HUES64 (cell line): ENCODE measurements around the gene DLG5.

Experiments used
- H3K27ac ChIP-seq: 2 replicates; pipeline ENCODE4 v1.7.0; 2013; ENCODE audit warnings: low read depth, low read length, inconsistent platforms
- H3K27me3 ChIP-seq: 2 replicates; pipeline ENCODE4 v1.6.1; 2013; ENCODE audit warnings: mild to moderate bottlenecking, low read length; ENCODE audit not compliant: insufficient read depth
- H3K36me3 ChIP-seq: 2 replicates; pipeline ENCODE4 v1.6.1; 2013; ENCODE audit warnings: mild to moderate bottlenecking, low read length; ENCODE audit not compliant: insufficient read depth
- H3K4me1 ChIP-seq: 2 replicates; pipeline ENCODE4 v1.6.1; 2013; ENCODE audit warnings: mild to moderate bottlenecking, low read length, moderate library complexity; ENCODE audit not compliant: insufficient read depth
- H3K4me3 ChIP-seq: 2 replicates; pipeline ENCODE4 v1.5.1; 2013; ENCODE audit warnings: mild to moderate bottlenecking, low read length, moderate library complexity
- H3K9ac ChIP-seq: 2 replicates; pipeline ENCODE4 v1.6.1; 2013; ENCODE audit warnings: mild to moderate bottlenecking, low read depth, low read length
- H3K9me3 ChIP-seq: 2 replicates; pipeline ENCODE4 v1.6.1; 2013; ENCODE audit warnings: low read depth, low read length; ENCODE audit not compliant: insufficient read depth
- WGBS: fragments of 150-250, 120-280 bp; methylation state at CpG from one replicate; pipeline ENCODE4 v1.1.7; 2013; ENCODE audit warnings: missing lambda C conversion rate; 5-methylcytosine and 5-hydroxymethylcytosine counted together

Gene DLG5

DNA sequence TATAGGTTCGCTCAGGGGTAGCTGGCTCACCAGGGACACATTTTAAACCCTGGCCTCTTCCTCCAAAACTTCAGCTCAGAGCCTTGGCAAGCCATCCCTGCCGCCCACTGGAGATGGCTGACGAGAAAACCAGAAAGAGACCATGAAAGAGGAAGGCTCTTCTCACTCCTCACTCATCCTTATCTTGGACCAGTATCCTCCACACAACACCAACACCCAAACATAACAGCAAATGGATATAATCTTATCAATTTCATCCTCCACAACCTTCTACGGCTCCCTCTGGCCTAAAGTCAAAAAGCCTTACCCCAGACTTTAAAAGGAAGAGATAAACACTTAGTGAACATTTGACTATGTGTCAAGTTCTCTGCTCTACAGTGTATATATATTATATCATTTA is 26.9 kb downstream of the DLG5 start:
- no peaks in the 10 kb centered on the region for H3K36me3 ChIP-seq
- H3K4me3 ChIP-seq, result no peak overlapping the region
- no peak overlapping the region for H3K9ac ChIP-seq
- no peaks in the 10 kb centered on the region for H3K9me3 ChIP-seq
- H3K27ac ChIP-seq, result no peak overlapping the region
- WGBS, result 85% methylated on average over 4 of the region's 4 CpGs
- peaks cover 19% of the 10 kb centered on the region for H3K4me1 ChIP-seq
- no peaks in the 10 kb centered on the region for H3K27me3 ChIP-seq

DNA sequence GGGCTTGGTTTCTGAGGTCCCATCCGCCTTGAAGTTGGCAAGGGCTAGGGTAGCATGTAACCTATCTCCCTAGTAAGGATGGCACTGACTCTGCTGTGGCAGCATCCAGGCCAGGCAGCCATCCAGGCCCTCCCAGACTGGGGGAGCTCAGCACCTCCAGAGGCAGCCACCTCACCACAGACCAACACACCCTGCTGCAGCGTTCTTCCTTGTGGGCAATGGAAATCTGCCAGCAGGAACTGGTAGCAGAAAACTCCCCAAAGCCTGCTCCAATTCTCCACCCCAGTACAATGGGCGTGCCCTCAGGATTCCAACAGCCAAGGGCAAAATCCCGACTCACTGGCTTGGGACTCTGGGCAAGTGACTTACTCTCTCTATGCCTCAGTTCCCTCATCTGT is 27.5 kb downstream of the DLG5 start:
- H3K36me3 ChIP-seq, result no peaks in the 10 kb centered on the region
- peaks cover 19% of the 10 kb centered on the region for H3K4me1 ChIP-seq
- no peak overlapping the region for H3K4me3 ChIP-seq
- H3K27me3 ChIP-seq, result no peaks in the 10 kb centered on the region
- 91% methylated on average over 4 of the region's 4 CpGs for WGBS
- no peak overlapping the region for H3K9ac ChIP-seq
- H3K27ac ChIP-seq, result no peak overlapping the region
- no peaks in the 10 kb centered on the region for H3K9me3 ChIP-seq

DNA sequence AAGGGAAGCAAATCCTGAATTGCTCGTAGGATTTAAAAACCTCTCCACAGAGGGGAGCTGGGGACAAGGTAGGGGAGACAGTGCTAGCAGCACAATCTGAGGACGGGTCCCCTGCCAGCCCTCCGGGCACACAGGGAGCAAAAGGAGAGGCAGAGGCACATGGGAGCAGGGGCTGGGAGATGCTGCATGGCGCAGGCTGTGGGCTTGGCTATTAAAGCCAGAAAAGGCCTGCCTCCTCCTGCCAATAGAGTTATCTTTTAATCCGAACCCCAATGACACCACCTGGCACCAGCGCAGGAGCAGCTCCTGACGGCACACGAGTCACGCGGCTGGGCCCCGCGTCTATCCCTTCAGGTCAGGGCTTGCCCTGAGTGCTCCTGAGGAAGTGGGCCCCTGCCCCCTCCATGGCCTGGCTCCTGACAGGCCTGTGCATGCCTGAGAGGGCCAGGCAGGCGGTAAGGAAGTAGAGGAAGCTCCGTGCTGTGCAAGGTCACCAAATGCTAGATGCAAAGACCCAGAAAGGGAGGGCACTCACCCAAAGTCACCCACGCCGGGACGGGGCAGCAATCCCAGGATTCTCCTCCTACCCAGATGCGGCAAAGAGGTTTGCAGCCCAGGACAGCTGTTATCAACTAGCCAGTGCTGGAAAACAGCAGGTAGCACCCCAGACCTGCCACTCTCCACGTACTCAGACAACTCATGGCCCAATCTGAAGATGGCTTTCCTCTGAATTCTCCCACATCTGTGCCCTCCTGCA is 28.1 kb downstream of the DLG5 start:
- Histone ChIP-seq H3K9ac (no peak overlapping the region), H3K4me3 (no peak overlapping the region)

DNA sequence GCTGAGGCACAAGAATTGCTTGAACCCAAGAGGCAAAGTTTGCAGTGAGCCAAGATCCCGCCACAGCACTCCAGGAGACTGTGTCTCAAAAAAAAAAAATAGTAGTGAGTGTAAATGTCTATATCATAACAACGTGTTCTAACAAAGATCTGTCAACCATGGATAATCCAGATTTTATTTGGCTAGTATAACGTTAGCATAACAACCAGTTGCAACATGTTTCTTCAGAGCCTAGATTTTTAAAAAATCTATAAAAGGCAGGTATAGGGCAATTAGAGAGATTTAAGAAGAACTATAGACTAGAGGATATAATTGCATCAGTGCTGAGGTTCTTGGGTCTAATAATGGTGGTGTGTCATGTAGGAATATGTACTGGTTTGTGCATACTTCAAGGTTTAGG is 30.5 kb downstream of the DLG5 start:
- WGBS, result 100% methylated on average over 2 of the region's 3 CpGs

More for the DNA sequence above, 28.1 kb downstream of the DLG5 start:
- WGBS, result 74% methylated on average over 19 of the region's 19 CpGs
- peaks cover 19% of the 10 kb centered on the region for H3K4me1 ChIP-seq
- H3K27me3 ChIP-seq, result no peaks in the 10 kb centered on the region
- no peaks in the 10 kb centered on the region for H3K9me3 ChIP-seq
- no peaks in the 10 kb centered on the region for H3K36me3 ChIP-seq
- H3K27ac ChIP-seq, result no peak overlapping the region; the same call in 1 of the 2 replicates

DNA sequence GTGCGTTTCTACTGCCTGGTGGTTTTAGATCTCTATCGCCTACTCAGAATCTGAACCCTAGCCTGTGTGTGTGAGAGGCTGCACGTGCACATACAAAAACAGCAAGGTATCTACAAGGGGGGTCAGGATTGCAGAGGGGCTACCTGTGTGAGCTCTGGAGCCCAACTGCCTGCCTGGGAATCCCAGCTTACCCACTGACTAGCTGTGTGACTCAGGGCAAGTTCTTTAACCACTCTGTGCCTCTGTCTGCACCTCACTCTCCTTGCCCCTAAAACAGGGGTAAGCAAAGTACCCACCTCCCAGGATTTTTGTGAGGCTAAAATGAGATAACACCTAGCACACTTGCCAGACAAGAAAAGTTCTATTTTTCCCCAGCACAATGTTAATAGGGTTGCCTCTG is 32.5 kb downstream of the DLG5 start:
- H3K36me3 ChIP-seq, result no peaks in the 10 kb centered on the region
- peaks cover 32% of the 10 kb centered on the region for H3K4me1 ChIP-seq
- H3K4me3 ChIP-seq, result no peak overlapping the region
- no peaks in the 10 kb centered on the region for H3K9me3 ChIP-seq
- no peak overlapping the region for H3K9ac ChIP-seq
- no peaks in the 10 kb centered on the region for H3K27me3 ChIP-seq
- WGBS, result 60% methylated on average over 3 of the region's 3 CpGs
- H3K27ac ChIP-seq, result no peak overlapping the region

More for the DNA sequence above, 30.5 kb downstream of the DLG5 start:
- H3K27me3 ChIP-seq, result no peaks in the 10 kb centered on the region
- no peaks in the 10 kb centered on the region for H3K9me3 ChIP-seq
- peaks cover 24% of the 10 kb centered on the region for H3K4me1 ChIP-seq
- H3K9ac ChIP-seq, result no peak overlapping the region
- H3K36me3 ChIP-seq, result no peaks in the 10 kb centered on the region
- no peak overlapping the region for H3K27ac ChIP-seq
- H3K4me3 ChIP-seq, result no peak overlapping the region

DNA sequence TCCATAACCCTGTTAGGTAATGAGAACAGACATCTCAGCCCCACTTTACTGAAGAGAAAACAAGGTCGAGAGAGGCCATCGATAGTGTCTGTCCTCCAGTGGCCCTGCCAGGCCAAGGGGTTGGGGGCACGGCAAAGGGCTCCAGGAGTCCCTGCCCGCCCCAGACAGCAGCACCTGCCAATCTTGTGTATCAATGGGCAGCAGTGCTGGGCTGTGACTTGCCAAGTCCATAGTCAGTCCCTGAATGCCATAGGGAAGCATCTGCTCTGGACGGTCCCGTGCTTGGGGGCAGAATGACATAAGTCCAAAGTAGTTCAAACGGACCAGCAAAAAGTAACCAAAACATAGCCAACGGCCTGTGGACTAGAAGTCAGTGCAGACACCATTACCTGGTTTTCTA is 33.2 kb downstream of the DLG5 start:
- Histone ChIP-seq H3K27ac (no peak overlapping the region), H3K27me3 (no peaks in the 10 kb centered on the region), H3K4me1 (peaks cover 33% of the 10 kb centered on the region), H3K4me3 (no peak overlapping the region), H3K9me3 (no peaks in the 10 kb centered on the region), H3K9ac (no peak overlapping the region), H3K36me3 (no peaks in the 10 kb centered on the region)
- 92% methylated on average over 8 of the region's 8 CpGs for WGBS

DNA sequence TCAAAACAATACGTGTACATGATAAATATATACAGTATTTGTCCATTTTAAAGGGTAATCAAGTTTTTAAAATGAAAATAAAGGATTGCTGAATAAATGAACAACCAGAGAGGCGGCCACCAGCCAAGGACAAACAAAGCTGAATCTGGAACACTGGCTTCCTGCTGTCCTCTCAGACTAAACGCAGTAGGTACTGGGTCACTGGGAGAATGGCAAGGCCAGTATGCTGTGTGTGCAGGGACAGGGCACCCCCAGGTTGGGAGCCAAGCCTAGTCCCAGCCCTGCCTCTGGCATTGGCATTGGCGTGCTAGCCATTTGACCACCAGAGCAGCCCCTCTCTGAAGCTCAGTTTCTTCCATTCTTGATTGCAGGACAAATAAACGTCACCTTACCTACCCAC is 33.8 kb downstream of the DLG5 start:
- no peak overlapping the region for H3K4me3 ChIP-seq
- no peaks in the 10 kb centered on the region for H3K9me3 ChIP-seq
- no peak overlapping the region; the same call in 1 of the 2 replicates for H3K27ac ChIP-seq
- no peaks in the 10 kb centered on the region for H3K36me3 ChIP-seq
- H3K27me3 ChIP-seq, result no peaks in the 10 kb centered on the region
- H3K9ac ChIP-seq, result no peak overlapping the region
- peaks cover 35% of the 10 kb centered on the region for H3K4me1 ChIP-seq
- WGBS, result 94% methylated on average over 4 of the region's 5 CpGs

DNA sequence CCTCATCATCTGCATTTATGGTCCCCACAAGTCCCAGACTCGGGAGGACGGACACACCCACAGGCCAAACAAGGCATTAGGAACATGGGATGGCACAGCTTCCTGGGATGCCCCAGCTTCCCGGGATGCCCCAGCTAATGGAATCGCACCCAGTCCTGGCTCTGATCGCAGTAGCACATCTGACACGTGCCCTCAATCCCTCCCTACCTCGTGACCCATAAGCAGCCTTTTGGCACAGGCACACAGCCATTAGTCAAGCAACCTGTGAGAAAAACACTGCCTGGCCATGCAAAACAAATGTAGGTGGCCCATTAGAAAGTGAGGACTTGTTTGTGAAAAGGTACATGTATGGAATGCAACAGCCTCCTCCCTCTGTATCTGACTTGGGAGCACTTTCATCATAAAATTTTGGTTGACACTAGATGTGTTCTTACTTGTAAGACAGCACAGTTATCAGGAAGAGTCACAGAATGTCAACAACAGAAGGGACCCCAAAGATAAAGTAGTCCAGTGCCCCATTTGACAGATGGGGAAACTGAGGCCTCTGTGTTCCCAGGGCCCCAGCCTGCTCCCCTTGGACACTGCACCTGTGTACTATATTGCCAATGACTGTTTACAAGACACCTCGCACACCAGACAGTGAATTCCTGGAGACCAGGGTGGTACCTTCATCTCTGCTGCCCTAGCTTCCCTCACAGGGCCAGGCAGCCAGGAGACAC is 34.4 kb downstream of the DLG5 start:
- Histone ChIP-seq H3K4me1 (peaks cover 41% of the 10 kb centered on the region), H3K4me3 (no peak overlapping the region), H3K36me3 (no peaks in the 10 kb centered on the region), H3K27ac (peak overlapping the region; percentile 7; the same call in 1 of the 2 replicates), H3K9ac (no peak overlapping the region), H3K27me3 (no peaks in the 10 kb centered on the region), H3K9me3 (no peaks in the 10 kb centered on the region)
- WGBS, result 79% methylated on average over 8 of the region's 8 CpGs

DNA sequence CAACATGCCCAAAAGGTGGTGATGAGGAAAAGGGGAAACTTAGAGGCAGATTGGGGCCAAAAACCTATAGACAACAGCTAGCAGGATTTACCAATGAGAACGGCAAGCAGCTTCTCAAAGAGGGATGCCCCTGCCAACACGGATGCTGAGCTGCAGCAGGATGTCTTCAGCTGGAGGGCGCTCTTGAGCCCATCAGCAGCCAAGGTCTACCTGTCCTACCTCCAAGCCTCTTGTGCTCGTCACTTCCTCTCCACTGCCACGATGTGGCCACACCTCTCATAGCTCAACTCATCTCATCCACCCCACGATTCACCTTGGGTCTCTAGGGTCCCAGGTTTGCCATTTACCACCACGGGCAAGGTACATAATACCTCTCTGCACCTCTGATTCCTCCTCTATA is 36.5 kb downstream of the DLG5 start:
- no peak overlapping the region for H3K4me3 ChIP-seq
- H3K27ac ChIP-seq, result peak overlapping the region; percentile 83; the same call in 1 of the 2 replicates
- peaks cover 44% of the 10 kb centered on the region for H3K4me1 ChIP-seq
- WGBS, result 73% methylated on average over 7 of the region's 7 CpGs
- H3K27me3 ChIP-seq, result no peaks in the 10 kb centered on the region
- H3K36me3 ChIP-seq, result no peaks in the 10 kb centered on the region
- H3K9me3 ChIP-seq, result no peaks in the 10 kb centered on the region
- no peak overlapping the region for H3K9ac ChIP-seq

DNA sequence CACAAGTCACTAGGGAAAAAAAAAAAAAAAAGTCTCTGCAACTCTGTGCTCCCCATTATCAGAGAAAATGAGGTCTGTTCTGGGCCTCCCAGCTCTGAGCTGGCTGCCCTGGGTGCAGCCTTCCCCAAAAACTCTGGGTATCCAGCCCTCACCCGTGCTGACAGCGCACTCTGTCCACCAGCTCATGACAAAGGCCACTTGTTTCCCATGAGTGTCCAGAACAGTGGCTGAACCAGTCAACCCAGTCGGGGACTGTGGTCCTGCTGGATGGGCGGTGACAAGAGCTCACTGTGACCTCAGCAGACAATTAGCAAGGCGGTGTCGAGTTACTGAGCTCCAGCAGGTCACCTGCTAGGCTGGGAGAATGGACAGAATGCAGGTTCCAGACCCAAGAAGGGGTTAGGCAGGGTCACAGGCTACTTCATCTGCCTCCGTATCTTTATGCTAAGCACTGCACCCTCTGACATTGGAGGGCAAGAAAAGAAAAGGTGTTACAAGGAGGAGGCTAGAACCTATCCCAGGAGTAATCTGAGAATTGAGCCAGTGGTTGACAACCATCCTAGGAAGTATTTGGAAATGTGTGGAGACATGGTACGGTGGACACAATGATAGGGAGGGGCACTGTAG is 37.2 kb downstream of the DLG5 start:
- H3K4me1 ChIP-seq, result peaks cover 47% of the 10 kb centered on the region
- no peaks in the 10 kb centered on the region for H3K36me3 ChIP-seq
- no peaks in the 10 kb centered on the region for H3K9me3 ChIP-seq
- peak overlapping the region; percentile 83 for H3K27ac ChIP-seq
- 30% methylated on average over 8 of the region's 8 CpGs for WGBS
- H3K27me3 ChIP-seq, result no peaks in the 10 kb centered on the region
- H3K9ac ChIP-seq, result no peak overlapping the region
- H3K4me3 ChIP-seq, result no peak overlapping the region

DNA sequence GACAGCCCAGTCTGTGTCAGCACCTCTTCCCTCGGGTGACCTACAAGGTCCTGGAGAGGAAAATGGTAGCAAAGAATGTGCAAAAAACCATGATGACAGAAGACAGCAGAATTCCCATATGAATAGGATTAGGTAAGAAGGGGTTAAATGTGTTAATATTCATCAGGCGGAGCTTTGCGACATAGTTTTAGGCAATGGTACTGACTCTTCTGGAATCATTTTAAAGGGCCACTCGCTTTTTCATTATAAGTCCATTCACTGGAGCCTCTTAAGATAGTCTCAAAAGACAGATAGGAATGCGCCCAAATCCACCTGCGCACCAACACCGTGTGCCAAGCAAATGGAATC is 38.2 kb downstream of the DLG5 start:
- WGBS, result 49% methylated on average over 7 of the region's 7 CpGs

More for the DNA sequence above, 38.2 kb downstream of the DLG5 start:
- Histone ChIP-seq H3K9me3 (no peaks in the 10 kb centered on the region), H3K4me1 (peaks cover 51% of the 10 kb centered on the region), H3K36me3 (no peaks in the 10 kb centered on the region), H3K9ac (no peak overlapping the region), H3K27ac (peak overlapping the region; percentile 74), H3K27me3 (no peaks in the 10 kb centered on the region), H3K4me3 (0 out of 2 replicates have a peak overlapping the region, but pooled peaks have one; percentile 1)
